GM21367 (cell line): ENCODE data around the gene SPANXC.
"Not testable (repeated sequence)": the region's sequence is repeated elsewhere in the genome, so short reads cannot be mapped to it uniquely, and the experiment has no call there.

Source experiments
- ATAC-seq: cut with Tn5 transposase; IDR thresholded peaks from one replicate; pipeline ENCODE4 v1.9.1; 2021; ENCODE audit not compliant: unreplicated experiment

SPANXC gene

GRCh38 chrX:141242417-141242816 lies at the start of gene SPANXC:
SPANXC (minus strand) TSS chrX:141242517; CDS start chrX:141242457, 60 bp downstream.
- ATAC-seq, result not testable (repeated sequence)

GRCh38 chrX:141279476-141279875 lies 37.2 kb upstream of the SPANXC start:
- no peak for ATAC-seq

- no peak for ATAC-seq
Observed at GRCh38 chrX:141278306-141278705, 36.0 kb upstream of the SPANXC start.

- no peak for ATAC-seq
Observed at GRCh38 chrX:141258080-141258479, 15.8 kb upstream of the SPANXC start.

- ATAC-seq, result no peak
Observed at GRCh38 chrX:141221611-141222010, 20.7 kb downstream of the SPANXC start.

- ATAC-seq, result no peak
Observed at GRCh38 chrX:141220342-141221008, 21.8 kb downstream of the SPANXC start.

- no peak for ATAC-seq
Observed at GRCh38 chrX:141214196-141214595, 28.1 kb downstream of the SPANXC start.

- ATAC-seq, result no peak
Observed at GRCh38 chrX:141201962-141202361, 40.4 kb downstream of the SPANXC start.
